GDM1 (cell line): ENCODE measurements around the gene DTNB.
A peak's percentile ranks its signal among the peaks of the same experiment; 100 is the strongest.

Experiments used
- DNase-seq: peaks from one replicate; lab custom pipeline; 2025; lab: John Stamatoyannopoulos, UW

The DTNB gene

GRCh38 chr2:25386971-25387875 lies 286.2 kb downstream of the DTNB start:
- no peak for DNase-seq

DNA sequence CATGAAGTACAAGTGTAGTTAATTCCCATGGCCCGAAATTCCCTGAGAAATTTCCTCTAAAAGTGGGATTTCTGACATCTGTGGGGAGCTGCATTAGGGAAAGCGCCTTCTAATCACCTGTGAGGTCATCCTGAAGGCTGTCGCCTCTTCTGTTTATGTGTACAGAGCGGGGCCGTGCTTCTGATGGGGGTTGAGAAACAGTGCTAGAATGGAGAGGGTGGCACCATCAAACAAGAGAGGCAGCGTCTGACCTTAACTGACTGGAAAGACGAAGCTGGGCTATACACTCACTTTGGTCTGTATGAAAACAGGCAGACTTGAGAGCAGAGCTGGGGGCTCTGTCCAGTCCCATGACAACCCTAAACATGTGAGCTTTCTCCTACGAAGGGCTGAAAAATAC lies 287.5 kb downstream of the DTNB start:
- DNase-seq = no peak

DNA sequence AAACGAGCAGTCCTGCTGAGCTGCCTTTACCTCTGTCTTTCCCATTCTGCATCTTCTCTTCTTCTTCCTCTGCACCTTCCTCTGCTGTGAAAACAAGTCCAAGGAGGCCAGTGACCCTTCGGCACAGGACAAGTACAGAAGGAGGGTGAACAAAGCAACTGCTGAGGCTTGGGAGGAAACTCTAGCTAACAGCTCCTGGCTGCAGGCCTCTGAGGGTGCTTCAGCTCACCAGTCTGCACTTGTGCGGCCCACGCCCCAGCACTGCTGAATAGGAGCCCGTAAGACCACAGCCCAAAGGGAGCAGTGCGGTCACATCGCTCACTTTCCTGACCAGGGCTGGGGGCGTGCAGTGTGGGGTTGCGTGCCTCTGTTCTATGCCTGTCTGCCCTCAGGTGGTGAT lies 289.6 kb downstream of the DTNB start:
- no peak for DNase-seq

DNA sequence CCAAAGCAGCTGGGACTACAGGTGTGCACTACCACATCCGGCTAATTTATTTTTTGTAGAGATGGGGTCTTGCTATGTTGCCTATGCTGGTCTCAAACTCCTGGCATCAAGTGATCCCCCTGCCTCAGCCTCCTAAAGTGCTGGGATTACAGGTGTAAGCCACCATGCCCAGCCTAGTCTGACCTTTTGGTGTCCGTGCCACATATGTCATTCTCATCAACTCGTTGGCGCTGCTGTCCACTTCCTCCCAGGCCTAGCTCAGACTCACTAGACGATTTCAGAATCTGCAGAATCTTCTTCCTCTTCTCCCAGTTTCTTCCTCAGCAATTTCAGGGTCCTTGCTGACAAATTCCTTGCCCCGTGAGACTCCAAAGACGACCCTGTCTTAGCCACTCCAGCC lies 291.9 kb downstream of the DTNB start:
- no peak for DNase-seq

DNA sequence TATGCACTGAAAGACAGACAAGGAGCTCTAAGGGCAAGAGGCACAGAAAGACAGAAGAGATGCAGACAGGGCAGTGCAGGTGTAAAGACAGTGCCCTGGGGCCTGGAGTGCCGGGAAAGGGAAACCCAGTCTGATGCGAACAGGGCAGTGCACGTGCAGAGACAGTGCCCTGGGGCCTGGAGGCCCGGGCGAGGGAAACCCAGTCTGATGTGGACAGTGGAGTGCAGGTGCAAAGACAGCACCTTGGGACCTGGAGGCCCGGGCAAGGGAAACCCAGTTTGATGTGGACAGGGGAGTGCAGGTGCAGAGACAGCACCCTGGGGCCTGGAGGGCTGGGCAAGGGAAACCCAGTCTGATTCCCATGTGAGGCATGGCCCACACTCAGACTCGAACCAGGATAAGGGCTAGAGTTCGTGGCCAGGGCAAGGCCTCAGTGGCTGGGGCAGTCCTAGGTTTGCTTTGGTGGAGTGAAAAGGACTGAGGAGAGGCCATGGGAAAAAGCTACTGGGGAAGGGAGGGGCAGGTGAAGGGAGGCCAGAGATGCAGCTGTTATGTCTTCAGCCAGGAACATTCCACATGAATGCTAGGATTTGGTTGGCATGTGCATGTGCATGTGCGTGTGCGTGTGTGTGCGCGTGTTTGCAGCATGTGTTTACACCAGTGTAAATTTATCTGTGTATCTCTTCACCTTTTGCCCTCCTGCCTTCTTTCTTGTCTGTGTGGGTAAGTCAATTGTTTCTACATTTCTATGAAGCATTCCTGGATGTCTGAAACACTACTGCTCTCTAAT lies 292.6 kb downstream of the DTNB start:
- DNase-seq = no peak

GRCh38 chr2:25380023-25380422 lies 293.4 kb downstream of the DTNB start:
- DNase-seq = no peak

- DNase-seq = no peak
These were observed 293.8 kb downstream of the DTNB start for GRCh38 chr2:25379535-25379934.

DNA sequence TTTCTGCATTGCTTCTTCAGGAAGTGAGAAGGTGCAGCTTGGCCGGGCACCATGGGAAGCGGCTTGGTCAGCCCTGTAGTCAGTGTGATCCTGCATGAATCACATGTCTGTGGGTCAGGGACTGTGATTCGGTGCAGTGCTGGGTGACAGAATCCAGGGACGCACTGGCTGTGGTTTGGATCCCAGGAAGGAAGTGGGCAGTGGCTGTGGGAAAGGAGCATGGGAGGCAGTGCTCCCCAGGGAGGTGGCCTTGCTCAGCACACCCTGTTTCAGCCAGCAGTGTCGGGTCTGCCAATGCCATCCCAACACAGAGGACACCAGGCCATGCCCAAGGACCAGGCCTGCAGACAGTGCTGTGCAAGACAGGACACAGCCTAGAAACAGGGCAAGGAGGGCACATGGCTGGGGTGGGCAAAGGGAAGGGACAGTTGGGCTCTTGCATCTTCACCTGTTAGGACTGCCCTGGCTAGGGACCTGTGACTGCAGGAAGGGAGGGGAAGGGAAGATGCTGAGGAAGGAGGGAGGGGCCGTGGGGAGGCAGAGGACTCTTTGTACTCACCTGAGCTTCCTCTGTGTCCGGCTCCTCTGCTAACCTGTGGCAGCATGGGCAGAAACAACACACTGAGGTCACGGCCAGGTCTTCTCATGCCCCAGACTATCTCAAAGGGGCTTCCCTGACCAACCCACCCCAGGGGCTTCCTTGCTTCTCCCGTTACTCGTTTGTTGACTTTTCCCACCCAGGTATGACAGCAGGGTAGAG lies 294.5 kb downstream of the DTNB start:
- DNase-seq = no peak

GRCh38 chr2:25377822-25378421 lies 295.5 kb downstream of the DTNB start:
- no peak for DNase-seq

GRCh38 chr2:25376750-25377621 lies 296.4 kb downstream of the DTNB start:
- DNase-seq = peak; percentile 90

DNA sequence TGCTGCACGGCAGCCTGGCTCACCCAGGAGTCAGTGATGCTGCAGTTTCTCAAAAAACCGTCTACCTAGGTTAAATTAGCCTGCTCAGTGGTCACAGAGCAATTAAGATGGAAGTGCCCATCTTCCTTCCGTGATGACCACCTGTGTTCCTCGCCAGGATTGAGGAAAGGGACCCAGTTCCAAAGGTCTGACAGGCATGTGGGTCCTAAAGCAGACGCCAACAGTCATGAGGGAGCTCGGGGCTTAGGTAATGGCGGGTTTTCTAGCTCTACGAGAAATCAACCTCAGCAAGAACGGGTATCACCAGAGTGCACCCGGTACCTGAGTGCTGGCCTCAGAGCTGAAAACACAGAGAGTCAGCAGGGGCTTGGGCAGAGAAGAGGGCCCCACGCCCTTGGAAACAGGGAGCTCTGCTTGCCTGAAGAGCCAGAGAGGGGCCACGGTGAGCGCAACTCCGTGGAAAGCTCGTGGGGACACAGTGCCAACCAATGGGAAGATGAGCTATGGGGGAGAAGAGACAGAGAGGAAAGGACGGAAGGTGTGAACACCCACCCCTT lies 297.3 kb downstream of the DTNB start:
- no peak for DNase-seq

- DNase-seq = no peak
These were observed 297.9 kb downstream of the DTNB start for GRCh38 chr2:25375371-25375988.

- DNase-seq = no peak
These were observed 298.6 kb downstream of the DTNB start for GRCh38 chr2:25374827-25375226.

- DNase-seq = no peak
These were observed 299.0 kb downstream of the DTNB start for GRCh38 chr2:25374411-25374810.

DNA sequence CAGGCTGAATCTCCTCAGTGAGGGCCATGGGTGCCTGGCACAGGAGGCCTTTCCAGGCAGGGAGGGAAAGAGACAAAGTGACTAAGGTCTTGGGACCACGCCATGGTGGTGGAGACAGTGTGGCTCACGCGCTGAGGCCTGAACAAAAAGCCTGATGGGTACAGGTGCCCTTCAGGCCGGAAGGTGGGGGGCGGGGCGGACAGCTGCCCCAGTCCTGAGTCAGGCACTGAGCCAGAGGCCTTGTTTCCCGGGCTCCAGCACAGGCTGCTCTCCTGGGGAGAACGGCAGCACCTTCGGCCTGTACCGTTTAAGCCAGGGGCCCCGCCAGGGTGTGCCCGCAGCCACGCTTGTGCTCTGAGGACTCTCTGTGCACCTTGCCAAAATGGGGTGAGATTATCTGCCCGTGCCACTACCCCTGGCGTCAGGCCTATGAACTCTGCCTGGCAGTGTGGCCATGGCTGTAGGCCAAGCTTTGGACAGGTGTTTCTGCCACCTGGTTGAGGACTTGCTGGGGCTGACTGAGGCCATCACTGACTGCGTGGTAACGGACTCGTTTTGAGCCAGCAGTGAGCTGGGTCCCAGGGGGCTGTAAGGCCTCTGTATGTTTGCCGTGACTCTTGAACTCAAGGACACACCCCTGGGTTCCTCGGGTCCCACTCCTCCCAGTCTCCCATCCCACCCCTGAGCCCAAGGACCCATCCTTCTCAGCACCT lies 300.0 kb downstream of the DTNB start:
- no peak for DNase-seq

DNA sequence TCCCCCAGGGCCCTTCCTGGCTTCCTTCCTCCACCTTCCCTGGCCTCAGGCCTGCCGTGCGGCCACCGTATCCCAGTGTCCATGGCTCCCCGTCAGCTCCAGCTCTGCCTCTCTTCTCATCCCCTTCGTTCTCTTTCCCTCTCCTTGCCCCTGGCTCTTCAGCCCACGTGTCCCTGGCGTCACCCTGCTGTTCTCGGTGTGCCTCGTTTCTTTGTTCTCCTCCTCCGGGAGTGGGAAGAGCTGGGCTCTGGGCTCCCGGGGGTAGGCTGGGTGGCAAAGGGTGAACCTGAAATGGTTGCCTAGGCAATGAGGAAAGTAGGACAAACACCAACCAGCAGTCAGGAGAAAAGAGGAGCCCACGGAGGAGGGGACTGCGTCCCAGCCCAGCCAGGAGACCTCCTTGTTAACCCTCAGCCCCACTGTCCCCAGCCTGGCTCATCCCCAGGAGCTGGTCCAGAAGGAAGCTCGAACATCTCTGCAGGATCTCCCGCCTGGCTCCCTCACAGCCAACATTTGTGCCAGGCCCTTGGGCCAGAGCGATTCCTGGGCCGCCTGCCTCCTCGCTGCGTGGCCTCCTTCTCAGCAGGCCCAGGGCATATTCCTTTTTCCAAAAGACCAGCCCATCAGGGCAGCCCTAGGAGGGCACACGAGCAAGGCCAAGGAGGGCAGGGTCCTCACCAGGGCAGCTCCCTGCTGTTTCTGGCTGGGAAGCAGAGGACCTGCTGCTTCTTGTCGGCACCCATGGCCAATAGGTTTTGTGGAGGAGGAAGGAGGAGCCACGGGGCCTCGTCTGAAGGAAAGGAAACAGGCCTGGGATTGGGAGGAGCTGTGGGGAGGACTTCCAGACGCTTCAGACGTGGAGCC lies 300.7 kb downstream of the DTNB start:
- no peak for DNase-seq

- no peak for DNase-seq
These were observed 301.8 kb downstream of the DTNB start for GRCh38 chr2:25371253-25372241.
